ENCODE measurements around the gene AQP5.

AQP5 gene

DNA sequence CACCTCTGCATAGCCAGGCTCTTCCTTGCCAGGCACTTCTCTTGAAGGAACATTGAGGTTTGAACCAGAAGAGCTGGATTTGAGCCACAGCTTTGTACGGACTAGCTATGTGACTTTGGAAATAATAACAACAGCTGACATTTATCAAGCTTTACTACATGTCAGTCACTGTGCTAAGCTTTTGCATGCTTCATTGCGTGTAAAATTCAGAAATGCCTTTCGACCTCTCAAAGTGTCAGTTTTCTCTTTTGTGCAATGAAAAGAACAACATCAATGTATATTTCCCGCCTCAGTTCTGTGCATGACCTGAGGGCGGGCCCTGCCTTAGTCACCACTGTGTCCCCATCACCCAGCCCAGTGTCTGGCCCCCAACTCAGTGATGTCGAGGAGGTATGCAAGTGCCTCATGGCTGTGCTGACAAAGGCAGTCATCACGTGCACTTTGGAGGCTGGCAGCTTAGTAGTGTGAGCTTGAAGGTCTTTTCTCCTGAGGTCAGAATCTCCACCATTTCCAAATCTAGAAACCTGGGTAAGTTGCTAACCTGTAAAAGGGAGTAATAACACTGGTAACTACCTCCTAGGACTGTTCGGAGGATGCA is 29.0 kb upstream of the AQP5 start:
- TF ChIP-seq, protein P1, sequence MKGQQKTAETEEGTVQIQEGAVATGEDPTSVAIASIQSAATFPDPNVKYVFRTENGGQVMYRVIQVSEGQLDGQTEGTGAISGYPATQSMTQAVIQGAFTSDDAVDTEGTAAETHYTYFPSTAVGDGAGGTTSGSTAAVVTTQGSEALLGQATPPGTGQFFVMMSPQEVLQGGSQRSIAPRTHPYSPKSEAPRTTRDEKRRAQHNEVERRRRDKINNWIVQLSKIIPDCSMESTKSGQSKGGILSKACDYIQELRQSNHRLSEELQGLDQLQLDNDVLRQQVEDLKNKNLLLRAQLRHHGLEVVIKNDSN (IDR thresholded peaks at IDR 0.05) = peak; percentile 54
- TF ChIP-seq MAX (IDR thresholded peaks at IDR 0.05) = peak; percentile 85
- TF ChIP-seq NFIC (IDR thresholded peaks at IDR 0.05) = peak; percentile 8; the same call in 1 of the 2 replicates
- TF ChIP-seq TCF12 (IDR thresholded peaks at IDR 0.05; ENCODE audit: low read depth) = 0 out of 2 replicates have a peak, but pooled peaks have one; percentile 16
- TF ChIP-seq RAD21 (IDR thresholded peaks at IDR 0.05; ENCODE audit: low read depth) = no peak
- 0 out of 2 replicates have a peak, but pooled peaks have one; percentile 16 for TF ChIP-seq YY1 (IDR thresholded peaks at IDR 0.05; ENCODE audit: low read depth)

GRCh38 chr12:49933796-49934195 is 27.9 kb upstream of the AQP5 start:
- TF ChIP-seq YY1 (IDR thresholded peaks at IDR 0.05; ENCODE audit: low read depth) (0 out of 2 replicates have a peak, but pooled peaks have one; percentile 34), MAX (IDR thresholded peaks at IDR 0.05) (0 out of 2 replicates have a peak, but pooled peaks have one; percentile 12), TCF12 (IDR thresholded peaks at IDR 0.05; ENCODE audit: low read depth) (no peak)

- no peak for TF ChIP-seq YY1 (IDR thresholded peaks at IDR 0.05; ENCODE audit: low read depth)
- TF ChIP-seq MAX (IDR thresholded peaks at IDR 0.05) = no peak
- no peak for TF ChIP-seq TEAD4 (IDR thresholded peaks at IDR 0.05)
- no peak for TF ChIP-seq REST (IDR thresholded peaks at IDR 0.05; ENCODE audit: low read depth)
- TF ChIP-seq TAF1 (IDR thresholded peaks at IDR 0.05; ENCODE audit: low read depth) = no peak
- no peak for TF ChIP-seq EP300 (IDR thresholded peaks at IDR 0.05; ENCODE audit: borderline replicate concordance)
These were observed 27.2 kb upstream of the AQP5 start for GRCh38 chr12:49934505-49934904.

- TF ChIP-seq CREB1 (IDR thresholded peaks at IDR 0.05; ENCODE audit: low read depth) (no peak), CEBPB (IDR thresholded peaks at IDR 0.05) (peak; percentile 67), YY1 (IDR thresholded peaks at IDR 0.05; ENCODE audit: low read depth) (no peak), TEAD4 (IDR thresholded peaks at IDR 0.05) (no peak)
These were observed 24.7 kb upstream of the AQP5 start for GRCh38 chr12:49936925-49937324.

DNA sequence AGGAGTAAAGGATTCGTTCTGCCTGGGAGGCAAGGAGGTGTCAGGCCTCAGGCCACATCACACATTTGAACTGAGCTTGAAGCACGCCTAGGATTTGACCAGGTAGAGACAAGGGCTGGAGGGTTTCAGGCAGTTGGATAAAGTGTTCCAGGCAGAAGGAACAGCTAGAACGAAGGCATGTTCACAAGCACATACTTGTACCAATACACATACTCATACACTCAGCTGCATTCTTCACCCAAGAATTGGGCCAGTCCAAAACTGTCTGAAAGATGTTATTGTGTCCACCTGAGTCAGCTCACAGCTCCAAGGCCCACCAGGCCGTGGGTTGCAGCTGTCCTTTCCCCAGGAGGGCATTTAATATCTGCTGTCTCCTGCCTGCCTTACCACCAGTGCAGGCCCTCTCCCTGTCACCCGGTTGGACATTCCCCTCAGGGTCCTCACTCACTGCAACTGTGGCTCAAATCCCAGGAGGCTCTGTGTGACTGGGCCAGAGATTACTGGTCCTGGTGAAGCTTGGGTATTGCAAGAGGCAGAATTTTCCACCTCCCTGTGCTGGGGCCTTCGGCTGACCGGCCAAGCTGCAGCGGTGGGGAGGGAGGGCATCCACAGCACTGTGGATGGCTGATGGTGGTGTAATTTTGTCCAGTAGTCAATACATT is 23.9 kb upstream of the AQP5 start:
- TF ChIP-seq EP300 (IDR thresholded peaks at IDR 0.05; ENCODE audit: borderline replicate concordance) (no peak), TAF1 (IDR thresholded peaks at IDR 0.05; ENCODE audit: low read depth) (no peak), MAX (IDR thresholded peaks at IDR 0.05) (no peak), ZBTB7A (IDR thresholded peaks at IDR 0.05; ENCODE audit: low read depth) (no peak), TEAD4 (IDR thresholded peaks at IDR 0.05) (no peak), REST (IDR thresholded peaks at IDR 0.05; ENCODE audit: low read depth) (no peak), CEBPB (IDR thresholded peaks at IDR 0.05) (no peak), EGR1 (IDR thresholded peaks at IDR 0.05) (no peak), TCF12 (IDR thresholded peaks at IDR 0.05; ENCODE audit: low read depth) (no peak), RAD21 (IDR thresholded peaks at IDR 0.05; ENCODE audit: low read depth) (no peak)
- TF ChIP-seq, protein P1 (IDR thresholded peaks at IDR 0.05) = no peak

- TF ChIP-seq NFIC (IDR thresholded peaks at IDR 0.05) = no peak
- TF ChIP-seq TCF12 (IDR thresholded peaks at IDR 0.05; ENCODE audit: low read depth) = no peak
- TF ChIP-seq RAD21 (IDR thresholded peaks at IDR 0.05; ENCODE audit: low read depth) = no peak
- no peak for TF ChIP-seq MAX (IDR thresholded peaks at IDR 0.05)
- TF ChIP-seq TEAD4 (IDR thresholded peaks at IDR 0.05) = no peak
- TF ChIP-seq TAF1 (IDR thresholded peaks at IDR 0.05; ENCODE audit: low read depth) = no peak
- TF ChIP-seq EP300 (IDR thresholded peaks at IDR 0.05; ENCODE audit: borderline replicate concordance) = no peak
- no peak for TF ChIP-seq FOXM1 (IDR thresholded peaks at IDR 0.05; ENCODE audit: borderline replicate concordance, low read depth)
- TF ChIP-seq CEBPB (IDR thresholded peaks at IDR 0.05) = no peak
- TF ChIP-seq ZBTB7A (IDR thresholded peaks at IDR 0.05; ENCODE audit: low read depth) = no peak
- TF ChIP-seq CREB1 (IDR thresholded peaks at IDR 0.05; ENCODE audit: low read depth) = no peak
- no peak for TF ChIP-seq YY1 (IDR thresholded peaks at IDR 0.05; ENCODE audit: low read depth)
- TF ChIP-seq REST (IDR thresholded peaks at IDR 0.05; ENCODE audit: low read depth) = no peak
- TF ChIP-seq EGR1 (IDR thresholded peaks at IDR 0.05) = no peak
- TF ChIP-seq, protein P1 (IDR thresholded peaks at IDR 0.05) = no peak
These were observed 22.4 kb upstream of the AQP5 start for GRCh38 chr12:49939307-49939706.

Data from Ishikawa (cell line).